Activated CD4-positive, alpha-beta T cell treated with anti-CD3 and anti-CD28 coated beads for 4 hours (primary cell): ENCODE data around the gene LRRC63.
A peak's percentile ranks its signal among the peaks of the same experiment; 100 is the strongest.

Source experiments
- DNase-seq, 2 donors: peaks; one replicate each; pipeline ENCODE4 v3.0.0-alpha.2; 2020

LRRC63 gene

GRCh38 chr13:46313432-46314257 lies 101.9 kb downstream of the LRRC63 start:
- DNase-seq, result no peak

GRCh38 chr13:46314587-46314986 lies 102.9 kb downstream of the LRRC63 start:
- DNase-seq, result no peak

DNA sequence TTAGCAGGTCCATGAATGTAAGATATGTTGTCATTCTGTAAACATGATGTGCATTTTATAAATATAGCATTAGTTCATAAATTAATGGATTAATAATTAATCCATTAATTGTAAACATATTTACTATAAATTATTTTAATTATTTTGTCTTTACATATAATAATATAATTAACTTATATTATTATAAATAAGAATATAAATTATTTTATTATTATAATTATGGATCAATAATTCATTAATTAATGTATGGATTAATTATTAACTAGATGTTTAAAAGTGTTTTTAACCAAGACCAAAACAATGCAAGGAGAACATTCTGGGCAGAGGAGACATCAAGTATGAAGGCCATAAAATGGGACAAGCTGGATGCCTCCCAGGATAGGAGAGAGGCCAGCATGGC lies 103.3 kb downstream of the LRRC63 start:
- no peak for DNase-seq

GRCh38 chr13:46315491-46316075 lies 103.9 kb downstream of the LRRC63 start:
- DNase-seq, result no peak

DNA sequence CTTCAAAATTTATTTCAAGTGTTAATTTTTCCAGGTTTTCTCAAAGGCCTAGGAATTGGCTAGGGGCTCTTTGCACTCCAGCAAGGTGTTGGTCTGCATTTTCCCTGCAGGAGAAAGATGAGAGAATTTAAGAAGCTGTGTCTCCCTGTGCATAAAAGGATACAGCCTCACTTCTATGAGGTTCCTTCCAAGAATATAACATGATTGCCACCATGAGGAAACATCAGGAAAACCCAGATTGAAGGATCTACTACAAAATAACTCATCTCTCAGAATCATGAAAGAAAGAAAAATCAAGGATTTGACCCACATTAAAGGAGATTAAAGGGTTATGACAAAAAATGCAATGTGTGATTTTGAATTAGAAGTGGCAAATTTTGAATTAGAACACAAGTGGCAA lies 105.4 kb downstream of the LRRC63 start:
- no peak for DNase-seq

GRCh38 chr13:46318986-46319385 lies 107.3 kb downstream of the LRRC63 start:
- no peak for DNase-seq

DNA sequence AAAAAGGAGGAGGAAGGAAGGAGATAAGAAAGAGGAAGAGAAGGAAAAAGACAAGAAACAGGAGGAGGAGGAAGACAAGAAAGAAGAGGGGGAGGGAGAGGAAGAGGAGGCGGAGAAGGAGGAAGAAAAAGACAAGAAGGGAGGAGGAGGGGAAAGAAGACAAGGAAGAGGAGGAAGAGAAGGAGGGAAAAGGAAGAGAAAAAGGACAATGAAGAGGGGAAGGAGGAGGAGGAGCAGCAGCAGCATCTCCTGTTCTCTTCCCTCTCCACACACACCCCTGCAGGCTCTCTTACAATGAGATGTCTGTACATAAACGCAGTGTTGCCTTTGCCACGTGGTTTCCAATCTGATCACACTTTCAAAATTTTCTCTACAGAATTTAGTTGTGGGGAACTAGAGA lies 108.7 kb downstream of the LRRC63 start:
- no peak for DNase-seq

GRCh38 chr13:46320821-46321220 lies 109.1 kb downstream of the LRRC63 start:
- no peak for DNase-seq

DNA sequence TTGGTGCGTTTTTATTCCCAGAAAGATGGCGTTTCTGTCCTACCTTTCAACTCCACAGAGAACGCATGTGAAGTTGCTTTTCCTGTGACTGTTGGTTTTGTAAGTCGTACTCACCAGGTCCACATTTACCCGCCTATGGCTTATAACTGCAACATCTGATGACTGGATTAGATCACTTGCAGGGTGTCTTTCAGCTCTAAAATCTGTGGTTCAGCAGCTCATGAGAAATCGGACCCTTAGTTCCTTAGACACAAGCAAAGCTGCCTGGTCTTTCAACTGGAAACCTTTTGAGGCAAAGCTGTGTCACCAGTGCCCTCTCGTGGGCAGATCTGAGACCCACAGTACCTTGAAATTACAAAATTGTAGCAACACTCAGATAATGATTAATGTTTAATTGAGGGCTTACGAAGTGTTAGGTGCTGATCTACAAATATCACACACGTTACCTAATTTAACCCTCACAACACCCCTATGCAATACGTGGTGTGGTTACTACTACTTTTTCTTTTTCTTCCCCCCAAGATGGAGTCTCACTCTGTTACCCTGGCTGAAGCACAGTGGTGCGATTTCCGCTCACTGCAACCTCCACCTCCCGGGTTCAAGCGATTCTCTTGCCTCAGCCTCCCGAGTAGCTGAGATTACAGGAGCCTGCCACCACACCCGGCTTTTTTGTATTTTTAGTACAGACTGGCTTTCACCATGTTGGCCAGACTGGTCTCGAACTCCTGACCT lies 109.9 kb downstream of the LRRC63 start:
- peak; percentile 60 to 75 for DNase-seq

DNA sequence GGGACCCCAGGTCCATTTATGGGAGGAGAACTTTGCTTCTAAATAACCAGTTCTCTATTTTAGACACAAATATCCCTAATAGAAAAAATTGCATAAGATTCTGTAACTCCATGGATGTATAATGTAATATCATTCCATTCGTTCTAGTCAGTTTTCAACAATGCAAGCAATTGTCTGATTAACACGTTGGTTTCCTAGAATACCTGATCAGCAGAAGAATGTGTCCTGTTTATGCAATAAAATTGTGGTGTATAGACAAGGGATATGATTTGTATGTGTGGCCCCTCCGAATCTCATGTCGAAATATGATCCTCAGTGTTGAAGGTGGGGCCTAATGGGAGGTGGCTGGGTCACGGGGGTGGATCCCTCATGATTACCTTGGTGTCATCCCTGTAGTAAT lies 113.2 kb downstream of the LRRC63 start:
- DNase-seq, result no peak
